ENCODE measurements around the gene CYLD. TPM values are rescaled to one million over a fixed set of nuclear protein-coding genes. Genes with fewer than 3 reads are reported as not detected.

CYLD gene
- total and polyA plus RNA-seq, 10 of the 15 experiments (the other 5 are each of a cell fraction or from before 2014, with no cell fraction given), result 19.2 to 106 (median 46.1) TPM

DNA sequence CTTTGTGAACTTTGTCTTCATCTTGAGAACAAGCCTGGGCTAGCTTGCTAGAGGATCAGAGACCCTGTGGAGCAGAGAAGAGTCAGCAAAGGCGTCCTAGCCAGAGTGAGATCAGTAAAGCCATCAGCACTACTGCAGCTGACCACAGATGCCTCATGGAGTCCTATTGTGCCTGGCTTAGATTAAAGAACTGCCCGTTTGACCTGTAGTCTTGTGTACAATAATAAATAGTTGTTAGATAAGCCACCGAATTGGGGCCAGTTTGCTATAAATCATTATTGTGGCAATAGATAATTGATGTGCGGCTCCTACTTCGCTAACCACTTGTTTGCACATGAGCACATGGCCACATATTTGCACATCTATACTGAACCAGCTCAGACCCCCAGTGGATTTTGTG, 103.0 kb downstream of the CYLD start:
- POLR2A ChIA-PET, result no interaction called here
- no peak for TF ChIP-seq ZNF274 (IDR thresholded peaks at IDR 0.05; ENCODE audit: insufficient read depth, insufficient read length)
- TF ChIP-seq PML (IDR thresholded peaks at IDR 0.05; ENCODE audit: low read length), result no peak
- TF ChIP-seq NFYB (IDR thresholded peaks at IDR 0.05; ENCODE audit: insufficient read depth, low read depth, low read length), result no peak
- TF ChIP-seq HDGF (IDR thresholded peaks at IDR 0.05), result no peak
- no peak for TF ChIP-seq POLR2A (IDR thresholded peaks at IDR 0.05; ENCODE audit: low read depth, low read length)
- TF ChIP-seq, protein P1, sequence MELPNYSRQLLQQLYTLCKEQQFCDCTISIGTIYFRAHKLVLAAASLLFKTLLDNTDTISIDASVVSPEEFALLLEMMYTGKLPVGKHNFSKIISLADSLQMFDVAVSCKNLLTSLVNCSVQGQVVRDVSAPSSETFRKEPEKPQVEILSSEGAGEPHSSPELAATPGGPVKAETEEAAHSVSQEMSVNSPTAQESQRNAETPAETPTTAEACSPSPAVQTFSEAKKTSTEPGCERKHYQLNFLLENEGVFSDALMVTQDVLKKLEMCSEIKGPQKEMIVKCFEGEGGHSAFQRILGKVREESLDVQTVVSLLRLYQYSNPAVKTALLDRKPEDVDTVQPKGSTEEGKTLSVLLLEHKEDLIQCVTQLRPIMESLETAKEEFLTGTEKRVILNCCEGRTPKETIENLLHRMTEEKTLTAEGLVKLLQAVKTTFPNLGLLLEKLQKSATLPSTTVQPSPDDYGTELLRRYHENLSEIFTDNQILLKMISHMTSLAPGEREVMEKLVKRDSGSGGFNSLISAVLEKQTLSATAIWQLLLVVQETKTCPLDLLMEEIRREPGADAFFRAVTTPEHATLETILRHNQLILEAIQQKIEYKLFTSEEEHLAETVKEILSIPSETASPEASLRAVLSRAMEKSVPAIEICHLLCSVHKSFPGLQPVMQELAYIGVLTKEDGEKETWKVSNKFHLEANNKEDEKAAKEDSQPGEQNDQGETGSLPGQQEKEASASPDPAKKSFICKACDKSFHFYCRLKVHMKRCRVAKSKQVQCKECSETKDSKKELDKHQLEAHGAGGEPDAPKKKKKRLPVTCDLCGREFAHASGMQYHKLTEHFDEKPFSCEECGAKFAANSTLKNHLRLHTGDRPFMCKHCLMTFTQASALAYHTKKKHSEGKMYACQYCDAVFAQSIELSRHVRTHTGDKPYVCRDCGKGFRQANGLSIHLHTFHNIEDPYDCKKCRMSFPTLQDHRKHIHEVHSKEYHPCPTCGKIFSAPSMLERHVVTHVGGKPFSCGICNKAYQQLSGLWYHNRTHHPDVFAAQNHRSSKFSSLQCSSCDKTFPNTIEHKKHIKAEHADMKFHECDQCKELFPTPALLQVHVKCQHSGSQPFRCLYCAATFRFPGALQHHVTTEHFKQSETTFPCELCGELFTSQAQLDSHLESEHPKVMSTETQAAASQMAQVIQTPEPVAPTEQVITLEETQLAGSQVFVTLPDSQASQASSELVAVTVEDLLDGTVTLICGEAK (IDR thresholded peaks at IDR 0.05; ENCODE audit: borderline replicate concordance), result no peak
- TF ChIP-seq ATF7 (IDR thresholded peaks at IDR 0.05; ENCODE audit: low read depth), result no peak
- TF ChIP-seq RFX5 (IDR thresholded peaks at IDR 0.05; ENCODE audit: low read depth, low read length), result no peak
- no peak for TF ChIP-seq TCF3 (IDR thresholded peaks at IDR 0.05; ENCODE audit: borderline replicate concordance, insufficient read depth, low read depth, low read length)
- TF ChIP-seq SUPT20H (IDR thresholded peaks at IDR 0.05; ENCODE audit: borderline replicate concordance, control insufficient read depth, low read depth, low read length), result no peak
- TF ChIP-seq, protein P2, sequence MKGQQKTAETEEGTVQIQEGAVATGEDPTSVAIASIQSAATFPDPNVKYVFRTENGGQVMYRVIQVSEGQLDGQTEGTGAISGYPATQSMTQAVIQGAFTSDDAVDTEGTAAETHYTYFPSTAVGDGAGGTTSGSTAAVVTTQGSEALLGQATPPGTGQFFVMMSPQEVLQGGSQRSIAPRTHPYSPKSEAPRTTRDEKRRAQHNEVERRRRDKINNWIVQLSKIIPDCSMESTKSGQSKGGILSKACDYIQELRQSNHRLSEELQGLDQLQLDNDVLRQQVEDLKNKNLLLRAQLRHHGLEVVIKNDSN (IDR thresholded peaks at IDR 0.05; ENCODE audit: borderline replicate concordance, extremely low read length, insufficient read depth, low read depth, low read length), result no peak
- no peak for TF ChIP-seq ZNF24 (IDR thresholded peaks at IDR 0.05)
- no peak for TF ChIP-seq ZNF622 (IDR thresholded peaks at IDR 0.05)

More for the DNA sequence above, 103.0 kb downstream of the CYLD start:
- no peaks in the 10 kb centered on the region for H3K4me1 ChIP-seq (ENCODE audit: control insufficient read depth, insufficient read depth, low read length)
- no peak overlapping the region for H3K27ac ChIP-seq (ENCODE audit: control insufficient read depth, insufficient read depth)
- H4K20me1 ChIP-seq (ENCODE audit: control insufficient read depth, insufficient read depth), result no peaks in the 10 kb centered on the region
- ChIA-PET RAD21 (ENCODE audit: unreplicated experiment) (no interaction called here), SMC1A (ENCODE audit: uncharacterized antibody, unreplicated experiment) (no interaction called here), CTCF (no interaction called here)
- no peak for DNase-seq (ENCODE audit: low read depth, low spot score)
- H3K36me3 ChIP-seq (ENCODE audit: control insufficient read depth in 2 of 2, insufficient read depth in 2 of 2, low read length in 1 of 2), result no peaks in the 10 kb centered on the region
- H3K9me3 ChIP-seq (replicated peaks; ENCODE audit: control insufficient read depth, insufficient read depth, low read length), result no peaks in the 10 kb centered on the region
- no peak for FAIRE-seq
- no peak overlapping the region for H3K4me2 ChIP-seq (ENCODE audit: control insufficient read depth, insufficient read depth)
- 40% methylated on average over 5 of the region's 5 CpGs for WGBS (ENCODE audit: insufficient coverage, insufficient replicate concordance, low lambda C conversion rate, missing lambda C conversion rate)
- no TSS peak for BruUV-seq (replicated peaks)
- peaks cover 4 to 10% of the 10 kb centered on the region in 2 experiments for H3K27me3 ChIP-seq (replicated peaks in 1 of 2; ENCODE audit: control insufficient read depth in 2 of 2, insufficient read depth in 2 of 2, low read length in 1 of 2)
- H3K4me3 ChIP-seq, result no peak overlapping the region
- H3K9ac ChIP-seq (ENCODE audit: control insufficient read depth, insufficient read depth, low read length), result no peak overlapping the region
- no peak for ATAC-seq
- no peaks in the 10 kb centered on the region for H3K79me2 ChIP-seq (ENCODE audit: control insufficient read depth, insufficient read depth, low read length)
- intact Hi-C loops (cut with micrococcal nuclease; ENCODE audit: unreplicated experiment) (no loop called here), in situ Hi-C loops (cut with MboI) (no loop called here)
- no peak overlapping the region for H2AFZ ChIP-seq (ENCODE audit: control insufficient read depth, low read depth, low read length)
